Nephron (organoid): ENCODE measurements around the gene PPARGC1A.

Source experiments
- H3K27ac Mint-ChIP-seq, 3 experiments: 2 replicates each; pipeline ENCODE4 v1.8.0; 2020; ENCODE audit warnings: mixed read lengths in 3 of 3, mild to moderate bottlenecking in 2 of 3, moderate library complexity in 1 of 3
- H3K27me3 Mint-ChIP-seq: 2 replicates; pipeline ENCODE4 v1.8.0; 2021; ENCODE audit warnings: low read depth, mild to moderate bottlenecking, moderate library complexity, mixed read lengths
- H3K36me3 Mint-ChIP-seq: 2 replicates; pipeline ENCODE4 v1.8.0; 2020; ENCODE audit warnings: low read depth, mixed read lengths
- H3K4me1 Mint-ChIP-seq: 2 replicates; pipeline ENCODE4 v1.8.0; 2020; ENCODE audit warnings: mixed read lengths
- H3K4me3 Mint-ChIP-seq, 3 experiments: 2 replicates each; pipeline ENCODE4 v1.8.0; 2020; ENCODE audit warnings: mild to moderate bottlenecking in 3 of 3, mixed read lengths in 3 of 3, moderate library complexity in 2 of 3
- H3K9me3 Mint-ChIP-seq: 2 replicates; pipeline ENCODE4 v1.8.0; 2020; ENCODE audit warnings: mixed read lengths
- CTCF ChIP-seq, 3 experiments: fragments of 200-600 bp; sonication (generic); IDR thresholded peaks; one replicate each; pipeline ENCODE4 v1.5.0; 2021; ENCODE audit warnings: antibody characterized with exemption in 3 of 3; ENCODE audit not compliant: unreplicated experiment in 3 of 3

PPARGC1A gene

GRCh38 chr4:23906839-23907238 is 17.0 kb upstream of the PPARGC1A start:
- Mint-ChIP-seq H3K4me1 (peaks cover 18% of the 10 kb centered on the region), H3K4me3 (no peak overlapping the region), H3K27me3 (no peaks in the 10 kb centered on the region), H3K36me3 (no peaks in the 10 kb centered on the region), H3K27ac (peak overlapping the region in 1 of 3 experiments; percentile 40), H3K9me3 (no peaks in the 10 kb centered on the region)
- no peak for TF ChIP-seq CTCF (IDR thresholded peaks at IDR 0.05; ENCODE audit: unreplicated experiment in 3 of 3)

GRCh38 chr4:23904639-23905071 is 14.8 kb upstream of the PPARGC1A start:
- Mint-ChIP-seq H3K4me1 (peaks cover 18% of the 10 kb centered on the region), H3K27ac (peak overlapping the region in 2 of 3 experiments; percentile 32 to 37), H3K9me3 (no peaks in the 10 kb centered on the region), H3K36me3 (no peaks in the 10 kb centered on the region), H3K27me3 (no peaks in the 10 kb centered on the region), H3K4me3 (no peak overlapping the region)
- TF ChIP-seq CTCF (IDR thresholded peaks at IDR 0.05; ENCODE audit: unreplicated experiment in 3 of 3): no peak

GRCh38 chr4:23903859-23904438 is 14.1 kb upstream of the PPARGC1A start:
- peak overlapping the region in 2 of 3 experiments; percentile 24 to 32 for H3K27ac Mint-ChIP-seq
- H3K9me3 Mint-ChIP-seq: no peaks in the 10 kb centered on the region
- TF ChIP-seq CTCF (IDR thresholded peaks at IDR 0.05; ENCODE audit: unreplicated experiment in 3 of 3): no peak
- no peaks in the 10 kb centered on the region for H3K27me3 Mint-ChIP-seq
- H3K4me1 Mint-ChIP-seq: peaks cover 18% of the 10 kb centered on the region
- H3K36me3 Mint-ChIP-seq: no peaks in the 10 kb centered on the region
- no peak overlapping the region for H3K4me3 Mint-ChIP-seq

GRCh38 chr4:23902222-23902804 is 12.5 kb upstream of the PPARGC1A start:
- H3K4me1 Mint-ChIP-seq: peaks cover 18% of the 10 kb centered on the region
- H3K27me3 Mint-ChIP-seq: no peaks in the 10 kb centered on the region
- no peaks in the 10 kb centered on the region for H3K36me3 Mint-ChIP-seq
- H3K4me3 Mint-ChIP-seq: no peak overlapping the region
- TF ChIP-seq CTCF (IDR thresholded peaks at IDR 0.05; ENCODE audit: unreplicated experiment in 3 of 3): peak in 1 of 3 experiments; percentile 20
- H3K9me3 Mint-ChIP-seq: no peaks in the 10 kb centered on the region
- H3K27ac Mint-ChIP-seq: no peak overlapping the region

- TF ChIP-seq CTCF (IDR thresholded peaks at IDR 0.05; ENCODE audit: unreplicated experiment in 3 of 3): no peak
- no peak overlapping the region for H3K27ac Mint-ChIP-seq
- H3K36me3 Mint-ChIP-seq: no peaks in the 10 kb centered on the region
- no peaks in the 10 kb centered on the region for H3K9me3 Mint-ChIP-seq
- peaks cover 18% of the 10 kb centered on the region for H3K4me1 Mint-ChIP-seq
- H3K27me3 Mint-ChIP-seq: no peaks in the 10 kb centered on the region
- no peak overlapping the region for H3K4me3 Mint-ChIP-seq
These were observed 10.8 kb upstream of the PPARGC1A start for GRCh38 chr4:23900636-23901035.

GRCh38 chr4:23899565-23899964 is 9.7 kb upstream of the PPARGC1A start:
- TF ChIP-seq CTCF (IDR thresholded peaks at IDR 0.05; ENCODE audit: unreplicated experiment in 3 of 3): no peak
- H3K27me3 Mint-ChIP-seq: no peaks in the 10 kb centered on the region
- no peaks in the 10 kb centered on the region for H3K36me3 Mint-ChIP-seq
- H3K27ac Mint-ChIP-seq: peak overlapping the region in 1 of 3 experiments; percentile 59
- peaks cover 10% of the 10 kb centered on the region for H3K4me1 Mint-ChIP-seq
- no peak overlapping the region for H3K4me3 Mint-ChIP-seq
- H3K9me3 Mint-ChIP-seq: no peaks in the 10 kb centered on the region
